A172 (cell line): ENCODE measurements around the gene AUTS2. TPM values are rescaled to one million over a fixed set of nuclear protein-coding genes. Genes with fewer than 3 reads are reported as not detected.

Experiments used
- DNase-seq: peaks from one replicate; pipeline ENCODE4 v3.0.0-alpha.2; 2015; ENCODE audit warnings: low spot score
- total RNA-seq: library from RNA; depleted of rRNA; stranded (reverse); fragments of >200 nt; shearing (Covaris generic); gene quantifications from 2 replicates; pipeline ENCODE4 v1.2.3, GENCODE V29; 2014

Gene AUTS2
- total RNA-seq, 1 experiment from 2014 or later, result 4.6 TPM

DNA sequence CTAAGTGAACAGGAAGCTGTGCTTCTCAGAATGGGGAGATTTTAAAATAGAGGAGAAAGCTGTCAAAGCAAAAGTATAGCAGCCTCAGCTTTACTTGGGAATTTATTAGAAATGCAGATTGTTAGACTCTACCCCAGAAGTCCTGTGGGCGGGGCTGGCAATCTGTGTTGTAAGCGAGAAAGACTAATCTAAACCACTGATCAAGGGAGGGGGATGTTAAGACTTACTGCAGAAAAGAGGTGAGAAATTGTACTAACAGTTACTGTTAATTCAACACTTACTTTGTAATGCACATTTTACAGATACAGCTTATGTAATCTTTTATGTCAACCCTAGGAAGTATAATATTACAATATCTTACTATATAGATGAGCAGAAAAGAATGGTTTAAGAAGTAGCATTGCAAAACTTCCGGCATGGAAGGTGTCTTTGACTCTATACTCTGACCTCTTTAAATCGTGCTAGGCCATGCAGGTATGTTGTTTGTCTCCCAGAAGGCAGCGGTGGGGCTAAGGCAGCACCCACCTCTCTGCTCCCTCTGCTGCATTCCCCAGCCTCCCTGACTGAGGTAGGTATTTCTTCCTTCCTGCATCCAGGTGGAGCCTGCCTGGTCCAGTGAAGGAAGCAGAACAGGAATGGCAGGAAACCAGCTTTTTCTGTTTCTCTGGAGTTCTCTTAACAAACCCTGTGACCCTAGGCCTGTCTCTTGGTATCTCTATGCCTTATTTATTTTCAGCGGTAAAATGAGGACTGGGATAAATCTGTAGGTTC, 462.2 kb downstream of the AUTS2 start:
- DNase-seq, result no peak

DNA sequence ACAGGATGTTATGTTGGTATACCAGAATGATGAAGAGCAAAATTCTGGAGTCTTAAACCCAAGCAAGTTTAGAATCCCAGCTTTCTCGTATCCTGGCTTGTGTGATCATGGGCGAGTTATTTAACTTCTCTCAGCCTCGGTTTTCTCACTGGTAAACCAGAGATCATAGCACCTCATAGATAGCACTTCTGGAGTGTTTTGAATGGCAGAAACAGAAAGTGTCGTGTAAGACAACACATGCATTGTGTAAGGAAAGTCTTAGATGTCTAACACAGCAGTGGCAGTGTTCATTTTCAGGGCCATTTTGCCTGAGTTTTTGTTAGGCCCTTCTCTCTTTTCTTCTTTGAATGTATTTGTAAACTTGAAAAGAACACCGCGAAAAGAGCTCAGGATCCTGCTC, 465.1 kb downstream of the AUTS2 start:
- no peak for DNase-seq

DNA sequence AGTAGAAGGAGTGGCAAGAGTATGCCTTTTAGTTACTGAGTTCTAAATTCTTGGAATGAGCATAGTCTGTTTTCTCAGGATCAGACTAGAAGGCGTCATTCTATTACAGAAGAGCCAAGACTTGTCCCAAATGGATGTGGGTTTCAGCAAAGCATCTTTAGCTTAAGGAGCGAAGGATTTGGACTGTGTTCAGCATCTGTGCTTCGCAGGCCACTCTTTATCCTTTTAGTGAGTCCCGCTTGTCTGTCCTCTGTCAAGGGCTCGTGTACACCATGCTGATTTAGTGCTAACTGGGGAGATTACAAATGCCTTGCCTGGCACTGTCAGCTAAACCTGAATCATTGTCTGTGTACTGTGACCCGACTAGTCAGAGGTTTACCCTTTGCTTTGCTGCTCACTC, 465.7 kb downstream of the AUTS2 start:
- no peak for DNase-seq

DNA sequence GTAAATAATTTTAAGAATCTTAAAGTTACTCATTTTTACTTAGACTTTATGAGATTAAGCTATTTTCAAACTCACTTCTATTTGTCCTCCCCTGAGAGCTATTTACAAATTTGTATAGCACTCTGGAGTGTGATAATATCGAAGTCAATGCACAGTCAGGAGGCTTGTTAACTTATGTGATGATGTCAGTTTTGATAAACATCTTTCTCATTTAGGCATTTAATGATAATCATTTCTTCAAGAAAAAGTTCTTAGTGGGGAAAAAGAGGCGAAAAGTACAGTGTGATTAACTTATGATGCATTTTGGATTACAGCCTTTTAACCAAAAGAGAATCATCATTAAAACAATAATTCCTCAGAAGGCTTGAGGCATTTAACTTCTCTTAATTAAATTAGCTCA, 468.6 kb downstream of the AUTS2 start:
- no peak for DNase-seq

DNA sequence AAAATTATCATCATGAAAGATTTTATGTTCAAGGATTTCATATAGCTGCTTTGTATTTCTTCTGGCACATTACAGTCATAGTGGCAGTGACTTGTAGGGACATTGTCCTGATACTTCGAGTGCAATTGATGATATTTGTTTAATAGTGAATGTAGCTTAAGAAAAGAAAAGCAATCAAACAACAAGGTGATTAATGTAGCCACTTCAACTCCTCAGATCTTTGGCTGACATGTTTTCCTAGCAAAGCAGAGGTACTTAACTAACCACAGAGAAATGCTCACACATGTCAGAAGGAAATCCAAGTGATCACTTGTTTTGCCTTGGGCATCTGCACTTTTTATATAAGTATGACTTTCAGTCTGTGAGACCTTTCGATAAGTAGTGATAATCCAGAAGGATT, 470.3 kb downstream of the AUTS2 start:
- no peak for DNase-seq

DNA sequence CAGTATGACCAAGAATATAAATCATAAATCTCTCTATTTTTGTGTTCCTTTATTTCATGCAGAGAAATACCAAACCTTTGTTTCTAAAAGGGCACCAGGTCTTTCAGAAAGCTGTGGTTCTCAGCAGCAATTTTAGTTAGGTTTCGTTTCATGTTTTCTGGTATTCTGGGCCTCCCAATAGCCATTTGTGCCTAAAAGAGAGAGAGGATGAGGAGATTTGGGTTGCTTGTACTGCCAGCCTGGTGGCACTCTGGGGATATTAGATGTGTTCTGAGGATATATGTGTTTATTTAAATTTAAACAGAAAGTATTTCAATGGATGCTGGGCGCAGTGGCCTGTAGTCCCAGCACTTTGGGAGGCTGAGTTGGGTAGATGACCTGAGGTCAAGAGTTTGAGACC, 471.7 kb downstream of the AUTS2 start:
- no peak for DNase-seq

DNA sequence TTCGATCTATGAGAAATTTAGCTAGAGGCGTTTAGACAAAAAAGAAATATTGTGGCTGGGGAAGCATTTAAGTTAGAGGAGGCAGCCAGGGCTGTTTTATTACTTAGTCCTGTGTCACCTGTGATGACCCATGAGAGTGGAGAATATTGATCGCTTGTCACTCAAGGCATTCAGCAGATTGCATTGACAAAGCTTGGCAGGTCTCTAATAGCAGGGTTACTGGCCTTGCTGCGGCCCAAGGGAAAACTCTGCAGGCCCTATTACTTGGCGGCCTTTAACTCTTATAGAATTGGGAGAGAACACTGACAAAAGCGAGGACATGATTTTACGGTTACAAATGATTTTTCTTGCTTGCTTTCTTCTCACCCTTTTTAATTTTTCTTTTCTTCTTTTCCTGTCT, 473.5 kb downstream of the AUTS2 start:
- no peak for DNase-seq

DNA sequence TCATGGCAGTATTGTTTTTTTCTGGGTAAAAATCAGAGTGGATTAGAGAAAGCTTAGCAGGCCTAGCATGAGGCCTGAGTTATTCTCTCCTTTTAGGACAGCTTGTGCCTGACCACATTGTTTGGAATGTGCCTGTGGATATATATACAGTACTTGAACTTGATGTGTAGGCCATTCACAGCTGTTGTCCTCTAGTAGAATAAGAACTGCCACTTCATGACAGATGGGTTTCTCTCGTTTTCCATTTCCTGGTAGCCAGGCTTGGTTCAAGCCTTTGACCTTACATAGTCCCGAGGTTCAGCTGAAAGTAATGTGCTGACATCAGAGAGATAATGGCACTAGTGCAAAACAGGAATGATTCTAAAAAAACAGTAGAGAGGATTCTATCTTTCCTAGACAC, 473.9 kb downstream of the AUTS2 start:
- DNase-seq, result peak; percentile 49

DNA sequence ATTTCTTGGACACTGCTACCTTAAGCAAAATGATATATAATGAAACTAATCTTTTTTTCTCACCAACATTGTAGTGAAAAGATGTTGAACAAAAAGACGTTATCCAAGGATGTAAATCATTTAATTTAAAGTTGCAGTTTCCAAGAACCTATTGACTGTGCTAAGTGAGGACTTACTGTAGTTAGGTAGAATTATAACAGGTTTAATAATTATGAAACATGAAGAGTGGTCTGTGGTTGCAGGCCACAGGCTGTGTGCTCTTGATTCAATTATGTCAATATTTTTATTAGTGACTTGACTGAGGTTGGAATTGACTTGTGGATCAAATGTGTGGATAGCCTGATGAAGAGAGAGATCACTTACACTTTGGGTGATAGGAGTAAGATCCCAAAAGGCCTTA, 478.1 kb downstream of the AUTS2 start:
- no peak for DNase-seq

DNA sequence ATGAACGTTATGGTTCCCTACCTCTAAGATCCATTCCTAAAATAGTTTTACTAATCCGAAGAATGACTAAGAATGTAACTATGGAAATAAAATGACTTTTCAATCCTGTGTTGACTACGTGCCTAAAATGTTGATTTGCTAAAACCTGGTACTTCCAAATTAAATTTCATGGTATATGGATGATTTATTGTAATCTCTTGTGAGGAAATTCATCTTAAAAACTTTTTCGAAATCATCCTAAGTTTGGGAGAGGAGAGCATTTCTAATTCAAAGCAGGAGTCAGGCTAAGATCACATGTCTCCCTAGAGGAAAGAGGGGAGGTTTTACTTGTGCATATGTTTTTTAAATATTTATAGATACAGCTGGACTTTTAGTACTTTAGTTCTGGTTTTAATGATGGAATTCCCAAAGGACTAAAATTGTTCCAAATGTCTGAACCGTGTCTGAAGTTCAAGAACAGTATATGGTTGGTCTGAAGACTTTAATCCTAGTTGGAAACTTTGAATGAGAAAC, 483.9 kb downstream of the AUTS2 start:
- DNase-seq, result peak; percentile 21

DNA sequence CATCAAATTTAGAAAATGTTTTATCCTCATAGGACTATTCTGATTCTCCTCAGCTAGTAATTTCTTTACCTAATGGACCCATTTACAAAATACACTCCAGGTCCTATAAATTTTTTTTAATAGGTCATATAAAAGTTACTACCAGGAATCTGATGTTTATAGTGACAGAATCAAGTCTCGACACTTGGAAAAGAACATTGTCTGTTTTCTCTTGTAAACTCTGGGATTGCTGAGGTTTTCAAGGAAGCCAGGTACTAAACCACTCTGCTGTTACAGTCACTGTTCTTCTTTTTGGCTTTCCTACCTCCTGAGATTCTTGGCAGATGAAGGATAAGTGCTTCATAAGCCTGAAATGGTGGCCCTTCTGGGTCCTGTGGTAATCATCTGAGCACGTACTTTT, 493.1 kb downstream of the AUTS2 start:
- DNase-seq, result no peak

DNA sequence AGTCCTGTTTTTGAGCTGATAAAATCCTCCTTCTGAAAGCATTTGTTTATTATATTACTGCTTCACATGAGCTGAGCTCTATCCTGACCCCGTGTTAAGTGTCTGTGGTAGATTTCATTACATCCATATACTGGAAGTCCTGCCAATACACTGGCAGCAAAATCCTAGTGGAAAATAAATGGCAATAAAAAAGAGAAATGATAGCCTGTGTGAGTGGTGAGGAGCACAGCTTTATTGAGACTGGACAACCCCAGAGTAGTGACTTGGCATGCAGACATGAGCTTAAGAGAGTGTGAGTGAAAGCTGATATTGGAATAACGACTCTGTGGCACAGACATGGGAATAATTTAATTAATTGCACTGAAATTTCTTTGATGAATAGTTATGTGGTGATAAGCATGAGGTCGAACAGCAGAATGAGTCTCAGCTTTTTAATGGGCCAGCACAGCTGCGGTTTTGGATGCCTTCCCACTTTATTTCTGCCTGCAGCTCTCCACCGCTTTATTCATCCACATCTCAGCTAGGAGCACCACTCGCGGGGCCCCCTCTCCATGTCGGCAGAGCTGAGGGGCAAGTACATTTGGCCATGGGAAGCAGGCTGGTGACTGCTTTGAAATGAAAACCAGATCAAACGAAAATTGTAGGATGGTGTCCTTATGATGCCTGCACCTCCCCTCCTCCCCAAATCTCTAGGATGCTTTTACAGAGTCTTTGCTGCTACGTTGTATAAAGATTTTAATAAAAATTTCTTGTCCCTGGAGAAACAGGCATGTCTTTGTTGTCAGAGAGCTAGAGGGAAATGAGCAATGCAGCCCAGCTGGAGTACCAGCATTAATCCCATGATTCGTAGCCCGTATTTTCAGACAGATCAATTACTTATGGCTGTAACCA, 494.3 kb downstream of the AUTS2 start:
- peak; percentile 87 for DNase-seq

DNA sequence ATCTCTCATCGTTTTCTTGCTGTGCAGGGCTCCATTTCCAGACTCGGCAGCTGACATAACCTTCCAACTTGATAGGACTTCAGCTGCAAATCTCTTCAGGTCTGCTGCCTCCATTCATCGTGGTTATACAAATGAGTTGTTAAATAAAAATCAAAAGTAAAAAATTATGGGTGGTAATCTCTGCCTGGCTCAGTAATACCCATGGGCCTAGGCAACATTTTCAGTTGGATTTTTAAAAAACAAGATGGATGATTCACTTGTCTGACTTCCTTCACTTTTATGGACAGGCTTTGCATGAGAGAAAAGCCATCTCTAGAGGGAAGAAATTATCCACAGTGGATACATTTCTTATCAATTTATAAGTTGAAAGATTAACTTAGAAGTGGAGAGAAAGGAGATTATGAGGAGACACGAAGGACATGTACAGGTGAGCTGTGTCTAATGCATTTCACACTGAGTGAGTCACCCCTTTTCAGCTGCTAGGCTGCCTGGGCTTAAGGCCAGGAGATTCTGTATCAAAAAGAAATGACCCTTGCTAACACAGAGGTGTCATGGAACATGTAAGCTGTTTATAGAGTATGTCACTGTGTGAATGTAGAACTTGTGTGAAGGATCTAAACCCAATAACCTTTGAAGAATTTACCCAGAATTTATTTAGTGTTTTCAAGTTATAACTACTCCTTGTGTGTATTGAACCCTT, 495.1 kb downstream of the AUTS2 start:
- peak; percentile 73 for DNase-seq

DNA sequence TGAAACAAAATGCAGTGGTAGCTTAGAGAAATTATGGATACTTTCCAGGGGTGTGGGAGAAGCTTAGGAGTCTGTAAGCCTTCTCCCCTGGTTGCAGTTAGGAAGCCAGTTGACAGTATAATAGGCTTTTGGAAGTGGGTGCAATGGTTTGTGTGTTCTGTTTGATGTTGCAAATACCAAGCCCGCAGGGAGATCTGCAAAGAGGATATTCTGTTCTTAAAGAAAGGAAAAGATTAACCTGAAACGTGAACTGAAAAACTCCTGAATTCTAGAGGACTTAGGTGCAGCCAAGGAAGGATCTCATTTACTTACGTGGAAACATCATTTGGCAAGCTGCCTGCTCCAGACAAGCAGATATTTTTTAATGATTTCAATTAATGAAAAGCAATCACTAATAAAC, 496.6 kb downstream of the AUTS2 start:
- DNase-seq, result no peak

DNA sequence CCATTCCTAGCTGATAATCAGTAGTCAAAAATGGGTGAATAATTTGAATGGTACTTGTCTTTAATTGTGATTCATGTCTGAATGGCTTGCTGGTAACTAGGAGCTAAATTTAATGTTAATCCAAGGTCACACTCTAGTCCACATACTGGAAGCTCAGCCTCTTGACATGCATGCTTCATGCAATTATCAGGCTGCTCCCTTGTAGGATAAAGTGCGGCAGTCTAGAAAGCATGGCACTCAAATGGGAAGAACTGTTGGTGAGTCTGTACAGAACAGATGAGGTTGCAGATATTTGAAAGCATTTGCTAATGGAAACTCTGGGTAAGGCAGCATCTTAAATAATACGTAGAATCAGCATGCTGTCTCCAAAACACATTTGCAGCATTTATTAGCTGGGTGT, 499.4 kb downstream of the AUTS2 start:
- DNase-seq, result no peak

DNA sequence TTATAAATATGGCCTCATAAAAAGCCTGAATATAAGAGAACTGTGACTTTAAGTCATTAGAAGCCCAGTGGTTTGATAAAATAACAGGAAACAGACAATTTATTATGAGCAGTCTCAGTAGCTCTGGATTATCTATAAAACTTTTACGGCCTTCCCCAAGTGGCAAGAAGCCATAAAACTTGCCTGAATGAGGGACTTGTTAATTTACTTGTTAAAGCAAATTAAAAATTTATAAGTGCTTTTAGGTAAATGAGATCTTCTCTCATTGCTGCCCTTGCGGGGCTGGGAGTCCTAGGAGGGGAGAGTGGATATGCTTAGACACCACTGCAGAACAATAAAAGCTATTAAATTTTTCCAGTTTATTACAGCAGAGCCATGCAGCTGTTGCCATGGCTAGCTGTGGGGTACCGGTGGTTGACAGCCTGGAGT, 499.9 kb downstream of the AUTS2 start:
- peak; percentile 16 for DNase-seq

DNA sequence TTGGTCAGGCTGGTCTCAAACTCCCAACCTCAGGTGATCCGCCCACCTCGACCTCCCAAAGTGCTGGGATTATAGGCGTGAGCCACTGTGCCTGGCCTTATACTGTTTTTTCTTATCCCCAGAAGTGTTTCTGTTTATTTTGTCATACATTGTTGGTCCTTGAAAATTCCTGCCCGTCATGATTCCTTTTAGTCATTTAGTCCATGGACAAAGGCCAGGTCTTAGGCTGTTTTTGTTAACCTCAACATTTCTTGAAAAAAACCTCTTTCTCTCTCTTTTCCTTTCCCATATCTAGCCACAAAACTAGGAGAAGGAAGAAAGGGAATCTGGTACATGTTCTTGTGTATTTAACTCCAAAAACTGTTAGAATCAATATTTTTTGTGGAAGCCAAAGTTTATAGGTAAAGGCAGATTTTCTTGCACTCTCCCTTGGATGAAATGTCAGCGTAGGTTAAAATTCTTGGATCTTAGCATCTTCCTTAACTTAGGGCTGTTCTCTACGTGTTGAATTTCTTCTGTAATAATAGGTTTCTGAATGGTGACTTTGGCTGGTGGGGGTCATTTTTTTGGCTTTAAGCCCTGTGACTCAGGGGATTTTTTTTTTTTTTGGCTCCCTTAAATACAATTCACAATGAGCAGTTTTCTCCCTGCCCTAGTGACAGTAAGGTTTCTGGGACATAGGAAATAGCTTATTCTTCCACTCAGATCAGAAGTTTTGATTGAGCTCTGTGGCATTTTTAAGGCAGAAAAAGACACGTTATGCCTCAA, 500.8 kb downstream of the AUTS2 start:
- DNase-seq, result peak; percentile 21

DNA sequence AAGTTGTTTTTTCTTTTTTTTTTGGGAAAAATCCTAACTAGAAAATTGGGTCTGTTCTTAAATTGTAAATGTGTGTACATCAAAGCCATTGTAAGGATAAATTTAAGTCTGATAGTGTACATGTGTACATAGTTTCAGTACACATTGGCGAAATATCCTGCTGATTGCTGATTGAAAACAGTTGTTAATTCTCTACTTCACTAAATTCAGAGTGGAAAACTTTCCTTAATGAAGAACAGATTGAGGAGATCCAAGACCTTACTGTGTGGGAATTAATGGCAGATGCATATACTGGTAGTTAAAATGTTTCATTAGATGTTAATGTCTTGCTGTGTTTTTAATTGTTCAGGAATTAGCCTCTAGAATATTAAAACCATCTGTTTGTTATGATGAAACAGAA, 506.0 kb downstream of the AUTS2 start:
- no peak for DNase-seq

DNA sequence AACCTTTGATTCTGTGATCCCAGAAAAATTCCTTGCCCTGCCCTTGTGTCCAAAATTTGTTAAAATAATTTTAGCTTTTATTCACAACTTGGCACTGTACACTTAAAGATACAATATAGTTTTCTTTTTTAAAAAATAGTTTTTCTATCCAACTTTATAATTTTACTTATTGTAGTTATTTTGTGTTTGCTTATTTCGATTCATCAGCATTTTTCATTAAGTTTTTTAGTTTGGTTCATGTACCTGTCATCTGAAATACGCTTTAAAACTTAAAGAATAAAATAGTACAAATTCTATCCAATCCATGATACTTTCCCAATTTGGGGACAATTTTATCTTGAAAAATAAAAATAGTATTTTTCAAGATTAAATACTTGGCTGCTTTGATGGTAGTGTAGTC, 514.8 kb downstream of the AUTS2 start:
- DNase-seq, result no peak

DNA sequence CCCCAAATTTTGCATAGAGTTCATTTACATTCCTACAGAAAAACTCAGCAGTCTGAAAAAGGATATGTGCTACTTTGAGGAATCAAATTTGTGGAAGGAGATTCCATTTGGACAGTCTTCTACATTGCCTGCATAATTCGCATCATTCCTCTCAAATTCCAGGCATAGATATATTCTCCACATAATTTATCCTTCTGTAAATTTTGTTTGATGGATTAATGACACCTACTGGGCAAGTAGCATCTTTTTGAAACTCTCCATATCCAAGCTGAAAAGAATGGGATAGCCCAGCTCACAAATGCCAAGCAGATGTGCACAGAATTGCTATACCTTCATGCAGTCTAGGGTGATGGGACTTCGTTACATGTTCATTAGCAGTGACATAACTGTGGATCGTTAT, 515.3 kb downstream of the AUTS2 start:
- DNase-seq, result no peak

DNA sequence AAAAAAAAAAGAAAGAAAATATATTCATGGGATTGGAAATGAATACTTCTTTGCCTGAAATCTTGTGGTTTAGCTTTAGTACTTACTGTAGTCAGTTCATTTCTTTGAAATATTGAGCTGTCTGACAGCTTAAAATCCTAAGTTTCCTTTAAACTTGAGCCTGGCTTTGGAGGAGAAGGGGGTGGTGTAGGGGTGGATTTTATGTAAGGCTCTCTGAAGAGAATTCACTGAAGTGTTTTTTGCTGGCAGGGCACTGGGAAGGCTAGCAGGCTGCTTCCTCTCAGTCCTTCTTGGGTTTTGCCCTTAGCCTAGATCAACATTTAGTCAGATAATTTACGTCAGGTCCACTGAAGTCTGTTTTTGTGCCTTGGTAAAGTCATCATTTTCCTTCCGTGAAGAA, 516.5 kb downstream of the AUTS2 start:
- DNase-seq, result no peak

DNA sequence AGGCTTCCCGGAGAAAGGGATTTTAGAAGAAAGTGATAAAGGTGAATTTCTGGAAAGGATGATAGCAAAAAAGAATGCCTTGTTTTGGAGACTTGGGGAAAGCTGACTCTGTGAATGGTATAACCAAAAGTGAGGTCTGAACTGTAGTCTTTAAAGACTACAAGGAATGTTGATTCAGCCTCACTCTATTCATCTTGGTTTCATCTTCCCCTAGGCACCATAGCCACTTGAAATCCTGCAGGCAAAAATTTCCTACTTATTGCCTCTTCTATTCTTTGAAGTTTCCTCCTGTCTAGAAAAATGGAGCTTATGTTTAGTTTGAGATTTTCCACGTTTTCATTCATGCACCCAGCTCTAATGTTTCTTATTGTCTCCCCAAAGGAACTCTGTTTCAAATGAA, 518.0 kb downstream of the AUTS2 start:
- DNase-seq, result no peak
